ENCODE measurements around the gene SSNA1.

Gene SSNA1

GRCh38 chr9:137188490-137189296, at the start of gene SSNA1, which contains the start of gene ANAPC2:
TSS of gene SSNA1 (plus strand) at chr9:137188676. CDS start at chr9:137188727, 51 bp downstream.
TSS of gene ANAPC2 (minus strand) at chr9:137188560. CDS start at chr9:137188532, 28 bp downstream.
- peak; percentile 93 for DNase-seq

GRCh38 chr9:137138722-137139467, 49.6 kb upstream of the SSNA1 start, which contains the start of gene GRIN1:
TSS of gene GRIN1 (plus strand) at chr9:137139154. CDS start at chr9:137139487, 333 bp downstream.
- peak; percentile 19 for DNase-seq

GRCh38 chr9:137139468-137140150, 48.9 kb upstream of the SSNA1 start:
- no peak for DNase-seq

- DNase-seq: no peak
Measured at GRCh38 chr9:137140151-137141012, 48.1 kb upstream of the SSNA1 start.

- DNase-seq: no peak
Measured at GRCh38 chr9:137141050-137141810, 47.2 kb upstream of the SSNA1 start.

- DNase-seq: no peak
Measured at GRCh38 chr9:137141976-137142936, 46.2 kb upstream of the SSNA1 start.

- no peak for DNase-seq
Measured at GRCh38 chr9:137143459-137143858, 45.0 kb upstream of the SSNA1 start.

- no peak for DNase-seq
Measured at GRCh38 chr9:137145731-137146526, 42.5 kb upstream of the SSNA1 start.

GRCh38 chr9:137146527-137146918, 42.0 kb upstream of the SSNA1 start:
- DNase-seq: no peak

GRCh38 chr9:137147091-137147792, 41.2 kb upstream of the SSNA1 start:
- DNase-seq: no peak

GRCh38 chr9:137147793-137148160, 40.7 kb upstream of the SSNA1 start:
- no peak for DNase-seq

GRCh38 chr9:137148242-137148641, 40.2 kb upstream of the SSNA1 start:
- no peak for DNase-seq

- DNase-seq: no peak
Measured at GRCh38 chr9:137148661-137149060, 39.8 kb upstream of the SSNA1 start.

GRCh38 chr9:137149363-137149762, 39.1 kb upstream of the SSNA1 start:
- DNase-seq: no peak

GRCh38 chr9:137149942-137150616, 38.4 kb upstream of the SSNA1 start:
- no peak for DNase-seq

- peak; percentile 40 for DNase-seq
Measured at GRCh38 chr9:137150617-137151457, 37.6 kb upstream of the SSNA1 start.

- no peak for DNase-seq
Measured at GRCh38 chr9:137152844-137153405, 35.6 kb upstream of the SSNA1 start.

Measured in activated naive CD4-positive, alpha-beta T cell treated with Interleukin-2 at 50 U/mL for 16 hours (primary cell).